NCI-H526 treated with DMSO at 0.1 percent for 48 hours (cell line): ENCODE results near the gene GPR35.
A peak's percentile ranks its signal among the peaks of the same experiment; 100 is the strongest.

Source experiments
- DNase-seq: peaks from one replicate; lab custom pipeline; 2025; lab: John Stamatoyannopoulos, UW

The GPR35 gene

GRCh38 chr2:240624950-240625621 is at the start of gene GPR35:
GPR35 (plus strand) TSS chr2:240625480; CDS start chr2:240629953, 4,473 bp downstream.
- no peak for DNase-seq

DNA sequence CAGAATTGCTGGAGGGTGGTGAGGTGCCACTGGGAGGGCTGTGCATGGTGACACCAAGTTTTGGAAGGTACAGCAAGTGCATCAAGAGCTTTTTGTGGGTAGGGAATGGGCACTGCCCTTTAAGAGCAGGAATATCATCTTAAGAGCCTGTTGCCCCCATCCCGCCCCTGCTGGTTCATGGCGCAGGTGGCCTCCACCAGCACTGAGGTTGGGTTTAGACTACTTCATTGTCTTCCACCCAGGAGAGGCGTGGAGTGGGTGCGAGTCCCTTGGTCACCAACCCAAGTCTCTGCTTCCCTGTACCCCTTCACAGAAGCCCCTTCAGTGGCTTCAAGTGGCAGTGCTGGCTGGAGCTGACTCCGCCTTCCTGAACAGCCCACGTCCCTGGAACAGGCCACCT is 49.2 kb upstream of the GPR35 start:
- DNase-seq: no peak

- DNase-seq: no peak
These were observed 48.7 kb upstream of the GPR35 start for GRCh38 chr2:240576436-240577205.

GRCh38 chr2:240577281-240578109 is 47.8 kb upstream of the GPR35 start:
- no peak for DNase-seq

DNA sequence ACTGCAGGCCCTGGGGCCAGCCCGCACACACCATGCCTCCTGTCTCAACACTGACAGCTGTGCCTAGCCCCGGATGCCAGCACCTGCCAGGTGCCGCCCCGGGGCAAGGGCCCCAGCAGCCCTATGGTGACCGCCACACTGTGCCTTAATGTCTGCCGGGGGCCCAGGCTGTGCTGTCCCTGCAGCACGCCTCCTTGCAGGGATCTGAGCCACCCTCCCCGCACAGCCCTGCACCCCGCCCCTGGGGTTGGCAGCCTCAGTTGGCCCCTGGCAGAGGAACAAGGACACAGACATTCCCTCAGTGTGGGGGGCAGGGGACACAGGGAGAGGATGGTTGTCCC is 47.2 kb upstream of the GPR35 start:
- no peak for DNase-seq

DNA sequence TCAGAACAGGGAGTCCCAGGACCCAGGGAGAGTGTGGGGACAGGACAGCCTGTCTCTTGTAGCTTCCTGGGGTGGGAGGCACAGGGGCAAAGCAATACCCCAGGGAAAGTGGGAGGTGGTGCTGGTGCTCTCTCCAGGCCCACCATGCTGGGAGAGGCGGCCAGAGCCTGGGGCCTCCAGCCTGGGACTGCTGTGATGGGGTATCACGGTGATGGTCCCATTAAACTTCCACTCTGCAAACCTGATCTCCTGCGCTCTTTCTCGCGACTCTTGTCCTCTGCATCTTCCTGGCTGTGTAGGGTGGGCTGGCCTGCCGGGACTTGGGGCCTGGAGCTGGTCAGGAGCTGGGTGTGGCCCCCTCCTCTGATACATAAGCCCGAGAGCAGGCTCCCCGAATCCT is 46.8 kb upstream of the GPR35 start:
- DNase-seq: no peak

GRCh38 chr2:240579071-240579762 is 46.1 kb upstream of the GPR35 start:
- DNase-seq: no peak

DNA sequence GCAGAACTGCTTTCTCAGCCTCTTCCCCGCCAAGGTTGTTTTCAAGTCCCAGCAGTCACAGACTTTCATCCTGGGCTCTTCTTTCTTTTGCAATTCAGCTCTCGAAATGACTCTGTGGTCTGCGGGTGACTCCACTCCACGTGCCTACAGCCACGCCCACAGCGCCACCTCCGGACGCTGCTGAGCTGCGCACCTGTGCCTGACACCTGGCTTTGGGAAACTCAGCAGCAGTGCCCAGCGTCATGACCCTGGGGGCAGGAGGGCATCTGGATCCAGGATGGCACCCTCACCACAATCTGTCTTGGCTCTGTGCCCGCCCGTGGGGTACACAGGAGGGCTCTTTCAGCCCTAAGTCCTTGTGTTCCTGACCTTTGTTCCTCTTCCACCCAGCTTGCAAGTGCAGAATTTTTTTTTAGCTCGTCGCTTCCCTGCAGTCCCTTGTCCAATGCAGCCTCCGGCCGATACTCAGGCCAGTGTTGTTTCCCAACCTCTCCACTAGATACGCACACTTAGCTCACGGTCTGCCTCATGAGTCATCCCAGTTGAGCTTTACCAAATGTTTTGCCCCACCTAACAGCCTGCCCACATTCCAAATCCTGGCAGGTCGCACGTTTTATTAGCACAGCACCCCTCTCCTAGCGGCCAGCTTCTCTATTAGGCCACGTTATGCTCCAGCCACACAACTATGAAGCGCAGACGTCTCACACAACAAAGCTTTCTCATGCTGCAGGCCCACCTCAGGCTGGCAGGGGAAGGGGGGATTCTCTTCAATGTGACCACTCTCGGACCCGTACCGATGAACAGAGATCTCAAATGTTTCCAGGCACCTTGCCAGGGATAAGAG is 45.3 kb upstream of the GPR35 start:
- no peak for DNase-seq

DNA sequence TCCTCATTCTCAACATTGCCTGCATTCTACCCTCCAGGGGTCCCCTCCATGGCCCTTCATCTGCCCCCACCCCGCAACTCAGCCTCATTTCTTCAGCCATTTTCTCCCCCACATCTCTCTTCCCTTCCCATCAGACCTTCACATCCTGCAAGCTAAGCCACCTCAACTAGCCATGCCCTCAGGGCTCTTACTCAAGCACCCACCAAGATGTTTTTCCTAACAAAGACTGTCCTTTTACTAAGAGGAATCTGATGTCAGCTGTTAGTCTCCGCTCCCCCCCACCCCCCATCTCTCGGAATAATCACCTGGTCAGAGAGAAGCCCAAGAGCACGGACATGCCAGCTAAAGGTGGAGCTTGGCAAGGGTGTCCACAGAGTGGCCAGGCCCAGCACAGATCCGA is 43.5 kb upstream of the GPR35 start:
- DNase-seq: no peak

- DNase-seq: no peak
These were observed 42.5 kb upstream of the GPR35 start for GRCh38 chr2:240582781-240583180.

GRCh38 chr2:240583774-240584173 is 41.5 kb upstream of the GPR35 start:
- DNase-seq: no peak

- DNase-seq: peak; percentile 43
These were observed 40.7 kb upstream of the GPR35 start for GRCh38 chr2:240584486-240585031.

DNA sequence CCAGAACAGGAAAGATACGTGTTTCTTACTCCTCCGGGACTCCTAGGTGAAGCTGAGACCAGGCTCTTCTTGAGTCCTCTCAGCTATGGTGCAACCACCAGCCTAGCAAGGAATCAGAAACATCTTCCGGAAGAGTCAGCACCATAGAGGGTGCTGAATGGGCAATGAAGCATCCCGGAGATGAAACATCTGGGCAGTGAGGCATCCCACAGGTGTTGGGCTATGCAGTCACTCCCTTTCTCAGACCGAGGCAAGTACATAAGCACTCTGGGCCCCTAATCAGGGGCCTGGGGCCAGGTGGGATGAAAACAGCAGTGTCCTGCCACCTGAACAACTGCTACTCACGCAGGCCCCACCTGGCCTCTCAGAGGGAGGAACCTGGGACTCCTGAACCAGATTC is 40.2 kb upstream of the GPR35 start:
- DNase-seq: no peak

DNA sequence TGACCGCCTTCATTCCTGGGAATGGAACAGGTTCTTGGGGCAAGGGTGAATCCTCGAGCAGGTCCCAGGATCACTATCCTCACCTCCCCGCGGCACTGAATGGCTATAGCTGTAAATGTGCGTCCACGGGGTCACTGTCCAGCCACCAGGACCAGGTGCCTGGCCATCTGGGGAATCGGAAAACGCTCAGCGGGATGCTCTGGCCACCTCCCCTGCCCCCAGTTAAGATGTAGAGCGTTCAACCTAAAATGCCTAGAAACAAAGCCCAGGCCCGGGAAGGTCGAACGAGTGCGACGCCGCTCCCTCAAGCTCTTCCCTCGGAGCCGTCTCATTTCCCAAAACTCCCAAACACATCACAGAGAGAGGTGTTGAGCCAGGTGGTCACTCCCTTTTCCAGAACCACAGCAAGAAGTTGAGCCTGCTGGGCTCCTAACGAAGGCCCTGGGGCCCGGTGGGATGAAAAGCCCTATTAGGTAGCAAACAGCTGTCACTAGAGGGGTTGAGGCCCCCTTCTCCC is 39.5 kb upstream of the GPR35 start:
- no peak for DNase-seq

- DNase-seq: peak; percentile 95
These were observed 38.9 kb upstream of the GPR35 start, which contains the start of gene CAPN10 for GRCh38 chr2:240586198-240586918. CAPN10 (plus strand) TSS chr2:240586734; CDS start chr2:240586912, 178 bp downstream.

DNA sequence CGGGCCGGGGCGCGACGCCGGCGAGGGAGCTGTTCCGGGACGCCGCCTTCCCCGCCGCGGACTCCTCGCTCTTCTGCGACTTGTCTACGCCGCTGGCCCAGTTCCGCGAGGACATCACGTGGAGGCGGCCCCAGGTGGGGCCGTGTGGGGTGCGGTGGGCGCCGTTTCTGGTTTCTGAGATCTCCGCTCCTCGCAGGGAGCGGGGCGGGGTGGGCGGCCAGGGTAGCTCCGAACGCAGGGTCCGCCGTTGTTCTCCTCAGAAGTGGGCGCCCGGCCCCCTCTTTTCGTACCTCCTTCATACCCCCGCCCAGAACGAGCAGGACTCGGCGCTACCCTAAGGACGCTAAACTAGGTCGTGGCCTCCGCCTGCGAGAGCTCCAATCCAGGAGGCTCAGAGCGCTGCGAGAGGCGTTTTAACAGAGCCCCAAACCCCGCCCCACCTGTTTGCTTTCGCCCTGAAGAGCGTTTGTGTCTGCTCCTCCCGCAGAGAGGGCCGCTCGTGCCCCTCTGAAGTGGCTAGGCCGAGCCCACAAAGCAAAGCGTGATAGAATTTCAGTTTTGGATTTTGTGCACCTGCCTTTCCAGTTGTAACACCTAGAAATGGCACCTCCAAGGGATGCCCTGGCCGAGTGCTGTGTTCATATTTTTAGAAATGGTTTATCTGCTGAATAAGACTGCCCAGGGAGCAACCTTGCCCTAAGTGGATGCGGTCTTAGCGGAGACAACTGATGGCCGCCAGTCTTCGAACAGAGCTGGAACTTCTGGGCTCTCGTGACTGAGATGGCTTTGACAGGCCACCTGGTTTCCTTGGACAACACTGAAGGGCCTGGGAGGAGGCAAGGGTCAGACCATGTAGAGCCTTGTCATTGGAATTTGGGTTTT is 38.1 kb upstream of the GPR35 start:
- DNase-seq: peak; percentile 31

- no peak for DNase-seq
These were observed 37.1 kb upstream of the GPR35 start for GRCh38 chr2:240588006-240588655.

DNA sequence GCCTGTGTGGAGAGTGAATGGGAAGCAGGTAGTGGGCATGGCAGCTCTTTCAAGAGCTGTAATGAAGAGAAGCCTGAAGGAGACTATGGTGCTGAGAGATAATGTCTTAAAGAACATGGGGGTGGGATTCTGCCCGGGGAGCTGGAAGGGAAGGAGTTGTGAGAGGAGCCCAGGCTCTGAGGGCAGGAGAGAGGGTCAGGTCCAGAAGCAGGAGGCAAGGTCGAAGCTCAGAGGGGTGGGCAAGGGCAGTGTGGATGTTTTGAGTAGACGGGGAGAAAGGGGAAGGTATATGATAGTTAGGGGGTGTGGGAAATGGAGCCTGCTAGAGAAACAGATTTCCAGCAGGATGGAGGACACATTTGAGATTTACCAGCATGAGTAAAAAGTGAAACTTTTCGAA is 36.6 kb upstream of the GPR35 start:
- no peak for DNase-seq
